Activated B cell treated with CpG ODN at 0.5 μM for 24 hours (primary cell): Measurements from ENCODE around the gene RPS15. TPM values are rescaled to one million over a fixed set of nuclear protein-coding genes. Genes with fewer than 3 reads are reported as not detected.

Experiments used
- ATAC-seq: fragments of 200-7000 bp; cut with Tn5 transposase; one replicate; pipeline ENCODE4 v1.10.0; 2021; ENCODE audit warnings: low read depth, mild to moderate bottlenecking, moderate library complexity
- CTCF ChIA-PET: fragments of 350-600 bp; sonication (Branson Sonifier 250); formaldehyde crosslinking; loops from one replicate; lab custom pipeline; 2021; ENCODE audit warnings: antibody characterized with exemption; lab: Charles Lee
- POLR2A ChIA-PET: fragments of 350-600 bp; sonication (Branson Sonifier 250); formaldehyde crosslinking; loops from one replicate; lab custom pipeline; 2021; ENCODE audit warnings: antibody characterized with exemption; lab: Charles Lee
- DNase-seq: peaks from one replicate; pipeline ENCODE4 v3.0.0; 2022
- H3K27ac Mint-ChIP-seq: one replicate; pipeline ENCODE4 v1.8.0; 2020; ENCODE audit warnings: mixed read lengths
- H3K27me3 Mint-ChIP-seq: one replicate; pipeline ENCODE4 v1.8.0; 2021; ENCODE audit warnings: mixed read lengths
- H3K36me3 Mint-ChIP-seq: one replicate; pipeline ENCODE4 v1.8.0; 2021; ENCODE audit warnings: low read depth, mixed read lengths
- H3K4me1 Mint-ChIP-seq: one replicate; pipeline ENCODE4 v1.8.0; 2021; ENCODE audit warnings: mixed read lengths
- H3K4me3 Mint-ChIP-seq: one replicate; pipeline ENCODE4 v1.8.0; 2020; ENCODE audit warnings: mild to moderate bottlenecking, mixed read lengths
- H3K9me3 Mint-ChIP-seq: one replicate; pipeline ENCODE4 v1.8.0; 2020; ENCODE audit warnings: mixed read lengths
- intact Hi-C: fragments of 100-400 bp; cut with micrococcal nuclease; formaldehyde crosslinking; loops from one replicate; pipeline ENCODE4 v1.15.1; 2024
- total RNA-seq: library from RNA; stranded (reverse); gene quantifications from 2 replicates; pipeline ENCODE4 v1.2.3, GENCODE V29; 2022
- TF ChIP-seq, protein P1 (sequence below): fragments of 200-600 bp; IDR thresholded peaks from one replicate; pipeline ENCODE4 v1.8.0; 2022; ENCODE audit warnings: antibody characterized with exemption, mild to moderate bottlenecking

Gene RPS15
- total RNA-seq, 1 donor from 2014 or later = 1,788 TPM

DNA sequence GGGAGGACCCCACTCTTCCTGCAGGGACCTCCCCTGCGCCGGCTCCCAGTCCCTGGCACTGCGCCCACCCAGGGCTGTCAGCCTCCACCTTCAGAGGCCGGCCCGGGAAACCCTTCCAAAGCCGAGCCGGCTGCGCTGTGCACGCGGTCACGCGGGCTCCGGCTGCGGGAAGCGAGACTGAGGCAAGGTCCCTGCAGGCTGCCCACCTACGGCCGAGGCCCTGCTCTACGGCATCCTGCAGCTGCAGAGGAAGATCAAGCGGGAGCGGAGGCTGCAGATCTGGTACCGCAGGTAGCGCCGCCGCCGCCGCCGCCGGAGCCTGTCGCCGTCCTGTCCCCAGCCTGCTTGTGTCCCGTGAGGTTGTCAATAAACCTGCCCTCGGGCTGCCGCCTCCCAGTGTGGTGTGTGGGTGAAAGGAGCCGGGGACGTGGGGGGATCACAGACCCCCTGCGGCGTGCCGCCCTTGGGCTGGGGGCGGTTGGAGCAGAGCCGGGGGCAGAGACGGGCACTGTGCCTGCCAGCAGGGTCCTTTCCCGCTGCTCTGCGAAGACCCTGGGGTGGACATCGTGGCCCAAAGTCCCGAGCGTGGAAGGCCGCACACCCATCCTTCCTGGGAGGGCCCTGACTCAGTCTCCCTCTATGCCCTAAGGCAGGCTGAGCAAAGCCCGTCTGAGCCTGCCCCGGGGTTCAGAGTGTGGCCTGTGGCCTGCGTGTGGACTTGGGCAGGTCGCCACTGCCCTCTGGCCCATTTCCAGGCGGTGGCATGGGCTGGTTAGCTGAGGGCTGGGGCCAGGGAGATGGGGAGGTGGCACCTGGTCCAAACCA lies 42.8 kb upstream of the RPS15 start:
- Mint-ChIP-seq H3K4me3 (no peak overlapping the region), H3K9me3 (no peaks in the 10 kb centered on the region), H3K4me1 (no peaks in the 10 kb centered on the region), H3K27me3 (no peaks in the 10 kb centered on the region), H3K36me3 (peaks cover 21% of the 10 kb centered on the region), H3K27ac (no peak overlapping the region)
- DNase-seq = no peak
- POLR2A ChIA-PET = no interaction called here
- intact Hi-C loops = no loop called here
- no peak for ATAC-seq
- CTCF ChIA-PET = no interaction called here
- TF ChIP-seq, protein P1, sequence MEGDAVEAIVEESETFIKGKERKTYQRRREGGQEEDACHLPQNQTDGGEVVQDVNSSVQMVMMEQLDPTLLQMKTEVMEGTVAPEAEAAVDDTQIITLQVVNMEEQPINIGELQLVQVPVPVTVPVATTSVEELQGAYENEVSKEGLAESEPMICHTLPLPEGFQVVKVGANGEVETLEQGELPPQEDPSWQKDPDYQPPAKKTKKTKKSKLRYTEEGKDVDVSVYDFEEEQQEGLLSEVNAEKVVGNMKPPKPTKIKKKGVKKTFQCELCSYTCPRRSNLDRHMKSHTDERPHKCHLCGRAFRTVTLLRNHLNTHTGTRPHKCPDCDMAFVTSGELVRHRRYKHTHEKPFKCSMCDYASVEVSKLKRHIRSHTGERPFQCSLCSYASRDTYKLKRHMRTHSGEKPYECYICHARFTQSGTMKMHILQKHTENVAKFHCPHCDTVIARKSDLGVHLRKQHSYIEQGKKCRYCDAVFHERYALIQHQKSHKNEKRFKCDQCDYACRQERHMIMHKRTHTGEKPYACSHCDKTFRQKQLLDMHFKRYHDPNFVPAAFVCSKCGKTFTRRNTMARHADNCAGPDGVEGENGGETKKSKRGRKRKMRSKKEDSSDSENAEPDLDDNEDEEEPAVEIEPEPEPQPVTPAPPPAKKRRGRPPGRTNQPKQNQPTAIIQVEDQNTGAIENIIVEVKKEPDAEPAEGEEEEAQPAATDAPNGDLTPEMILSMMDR = no peak

DNA sequence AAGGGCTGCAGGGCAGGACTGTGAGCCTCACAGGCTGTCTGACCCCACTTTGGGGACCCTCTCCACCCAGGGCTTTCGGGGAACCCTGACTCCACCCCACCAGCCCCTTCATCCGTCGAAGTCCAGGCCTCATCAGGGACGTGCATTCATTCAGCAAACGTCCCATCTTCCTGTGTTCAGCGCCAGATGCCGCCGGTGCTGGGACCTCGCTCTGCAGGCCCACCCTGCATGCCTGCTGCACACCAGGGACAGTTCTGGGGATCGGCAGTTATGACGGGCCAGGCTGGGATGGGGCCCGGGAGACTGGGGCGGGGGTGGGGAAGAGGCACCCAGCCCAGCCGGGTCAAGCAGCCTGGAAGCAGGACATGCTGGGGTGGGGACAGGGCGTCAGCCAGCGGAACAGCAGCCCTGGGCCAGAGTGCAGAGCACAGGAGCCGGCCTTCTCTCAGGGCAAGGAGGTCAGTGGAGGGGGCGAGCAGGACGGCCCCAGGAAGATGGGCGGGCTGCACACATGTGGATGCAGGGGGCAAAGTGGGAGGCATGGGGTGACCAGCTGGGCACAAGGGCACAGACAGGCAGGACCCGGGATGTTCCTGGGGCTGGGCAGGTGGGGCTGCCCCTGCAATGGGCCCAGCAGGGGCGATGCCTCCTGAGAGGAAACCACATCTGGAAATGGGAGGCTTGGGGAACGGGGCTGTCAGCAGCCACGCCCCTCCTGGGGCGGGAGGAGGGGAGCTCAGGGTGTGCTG lies 42.0 kb upstream of the RPS15 start:
- Mint-ChIP-seq H3K27ac (no peak overlapping the region), H3K4me3 (no peak overlapping the region), H3K9me3 (no peaks in the 10 kb centered on the region), H3K36me3 (peaks cover 15% of the 10 kb centered on the region), H3K27me3 (no peaks in the 10 kb centered on the region), H3K4me1 (peaks cover 6% of the 10 kb centered on the region)
- TF ChIP-seq, protein P1 = no peak
- ChIA-PET POLR2A (no interaction called here), CTCF (no interaction called here)
- intact Hi-C loops = no loop called here
- ATAC-seq (no peak), DNase-seq (no peak)

DNA sequence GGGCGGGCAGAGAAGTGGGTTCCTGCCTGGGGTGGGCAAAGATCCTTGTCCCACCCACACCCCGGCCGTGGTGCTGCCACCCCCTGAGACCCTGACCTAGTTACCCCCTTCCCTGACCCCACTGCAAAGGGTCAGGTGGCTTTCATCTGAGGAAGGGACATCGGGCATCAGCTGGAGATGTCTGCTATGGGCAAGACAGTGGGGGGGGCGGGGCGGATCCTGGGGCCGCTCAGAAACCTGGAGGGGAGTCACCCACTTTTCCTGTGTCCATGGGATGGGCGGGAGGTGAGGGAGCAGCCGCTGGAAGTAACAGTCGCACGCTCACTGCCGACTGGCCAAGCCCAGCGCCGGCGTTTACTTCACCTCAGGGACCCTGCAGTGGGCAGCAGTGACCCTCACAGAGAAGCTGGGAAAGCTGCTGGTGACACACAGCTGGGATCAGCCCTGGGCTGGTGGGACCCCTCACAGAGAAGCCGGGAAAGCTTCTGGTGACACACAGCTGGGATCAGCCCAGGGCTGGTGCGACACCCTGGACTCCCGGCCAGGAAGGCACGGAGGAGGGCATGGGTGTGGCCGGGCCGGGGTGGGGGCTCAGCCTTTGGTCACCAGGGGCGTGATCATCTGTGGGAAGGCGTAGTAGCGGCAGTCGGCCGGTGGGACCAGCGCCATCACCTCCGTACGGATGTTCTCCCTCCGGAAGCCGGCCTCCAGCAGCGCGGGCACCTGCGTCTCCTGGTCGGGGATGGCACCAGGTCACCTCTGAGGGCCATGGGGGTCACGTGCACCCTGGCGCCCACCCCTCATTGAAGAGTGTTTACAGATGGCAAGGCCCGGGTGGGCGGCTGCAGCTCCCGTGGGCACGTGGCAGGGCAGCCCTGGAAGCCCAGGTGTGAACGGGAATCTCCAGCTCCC lies 41.2 kb upstream of the RPS15 start:
- Mint-ChIP-seq H3K9me3 (no peaks in the 10 kb centered on the region), H3K4me3 (no peak overlapping the region), H3K27ac (no peak overlapping the region), H3K27me3 (no peaks in the 10 kb centered on the region), H3K4me1 (peaks cover 7% of the 10 kb centered on the region), H3K36me3 (peaks cover 13% of the 10 kb centered on the region)
- ChIA-PET CTCF (no interaction called here), POLR2A (interaction anchor here (1.1 kb wide), 1 partner anchor 12 kb away, joined by 6 read pairs; no protein-coding TSS in a partner anchor)
- intact Hi-C loops = no loop called here
- DNase-seq (no peak), ATAC-seq (no peak)
- TF ChIP-seq, protein P1 = no peak

DNA sequence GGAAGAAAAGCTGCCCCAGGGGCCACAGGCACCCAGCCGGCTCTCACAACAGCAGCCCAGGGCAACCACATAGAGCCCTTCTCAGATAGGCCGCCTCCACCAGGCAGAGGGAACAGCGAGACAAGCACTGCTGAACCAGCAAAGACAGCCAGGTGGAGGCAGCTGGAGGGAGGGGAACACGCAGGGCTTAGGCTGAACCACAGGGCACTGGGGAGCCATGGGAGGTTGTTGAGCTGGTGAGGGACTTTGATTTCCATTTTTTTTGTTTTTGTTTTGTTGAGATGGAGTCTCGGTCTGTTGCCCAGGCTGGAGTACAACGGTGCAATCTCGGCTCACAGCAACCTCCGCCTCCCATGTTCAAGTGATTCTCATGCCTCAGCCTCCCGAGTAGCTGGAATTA lies 40.4 kb upstream of the RPS15 start:
- intact Hi-C loops = no loop called here
- ChIA-PET CTCF (no interaction called here), POLR2A (interaction anchor here (1.1 kb wide), 1 partner anchor 12 kb away, joined by 6 read pairs; no protein-coding TSS in a partner anchor)
- ATAC-seq = no peak
- no peaks in the 10 kb centered on the region for H3K9me3 Mint-ChIP-seq
- no peak overlapping the region for H3K4me3 Mint-ChIP-seq
- no peak overlapping the region for H3K27ac Mint-ChIP-seq
- DNase-seq = no peak
- TF ChIP-seq, protein P1 = no peak
- H3K4me1 Mint-ChIP-seq = peaks cover 10% of the 10 kb centered on the region
- peaks cover 8% of the 10 kb centered on the region for H3K36me3 Mint-ChIP-seq
- peaks cover 3% of the 10 kb centered on the region for H3K27me3 Mint-ChIP-seq
